ENCODE results near the gene ZNF480.
"Not testable (repeated sequence)": the region's sequence is repeated elsewhere in the genome, so short reads cannot be mapped to it uniquely, and the experiment has no call there.

ZNF480 gene

DNA sequence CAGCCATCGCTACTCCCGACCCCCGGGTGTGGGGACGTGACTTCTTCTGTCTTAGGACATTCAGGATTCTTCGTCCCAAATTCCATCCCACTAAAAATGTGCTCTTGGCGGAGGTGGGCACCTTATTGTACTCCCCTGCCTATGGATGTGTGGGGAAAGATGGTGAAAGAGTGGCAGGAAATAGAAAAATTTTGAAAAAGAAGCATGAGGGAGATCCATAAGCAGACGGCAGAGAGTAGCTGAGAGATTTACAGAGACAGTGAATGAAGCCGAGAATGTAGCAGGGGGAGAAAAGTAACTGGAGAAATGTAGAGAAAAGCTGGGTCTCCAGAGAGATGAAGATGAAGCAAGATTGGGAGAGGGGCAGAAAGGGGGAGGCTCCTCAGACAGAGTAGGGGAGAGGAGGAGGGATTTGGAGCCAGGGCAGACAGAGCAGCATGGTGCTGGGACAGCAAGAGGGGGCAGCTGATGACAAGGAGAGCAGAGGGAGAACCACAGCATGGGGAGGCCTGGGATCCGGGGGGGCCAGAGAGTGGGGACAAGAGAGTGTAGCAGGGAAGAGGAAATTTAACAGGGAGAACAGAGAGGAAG, 39.9 kb downstream of the ZNF480 start:
- DNase-seq (ENCODE audit: extremely low read depth in 1 of 2, low read depth in 1 of 2), result no peak

DNA sequence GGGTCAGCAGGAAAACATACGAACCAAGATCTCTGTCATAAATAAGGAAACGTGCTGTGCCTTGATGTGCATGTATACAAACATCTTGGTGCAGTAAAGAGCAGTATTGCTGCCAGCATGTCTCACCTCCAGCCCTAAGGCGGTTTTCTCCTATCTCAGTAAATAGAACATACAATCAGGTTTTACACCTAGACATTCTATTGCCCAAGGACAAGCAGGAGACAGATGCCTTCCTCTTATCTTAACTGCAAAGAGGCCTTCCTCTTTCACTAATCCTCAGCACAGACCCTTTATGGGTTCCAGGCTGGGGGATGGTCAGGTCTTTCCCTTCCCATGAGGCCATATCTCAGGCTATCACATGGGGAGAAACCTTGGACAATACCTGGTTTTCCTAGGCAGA, 42.1 kb downstream of the ZNF480 start:
- not testable (repeated sequence) for DNase-seq (ENCODE audit: extremely low read depth in 1 of 2, low read depth in 1 of 2)

DNA sequence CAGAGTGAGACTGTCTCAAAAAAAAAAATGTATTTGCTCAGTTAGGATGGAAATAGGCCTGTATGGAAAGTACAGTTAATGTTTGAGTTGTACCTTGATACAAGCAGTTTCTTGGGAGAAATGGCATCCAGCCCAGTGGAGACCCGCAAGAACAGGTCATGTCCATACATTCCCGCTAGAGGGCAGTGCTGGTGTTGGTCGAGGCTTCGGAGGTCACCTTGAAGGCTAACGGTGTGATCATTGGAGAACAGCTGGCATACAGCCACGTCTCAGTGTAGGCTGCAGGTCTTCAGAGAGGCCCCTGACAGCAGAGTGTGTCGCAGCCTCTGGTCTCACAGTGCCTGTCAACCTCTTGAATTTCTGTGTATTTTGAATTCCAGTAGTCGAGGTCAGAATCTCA, 46.6 kb downstream of the ZNF480 start:
- DNase-seq (ENCODE audit: extremely low read depth in 1 of 2, low read depth in 1 of 2), result peak in 1 of 2 donors; percentile 28

DNA sequence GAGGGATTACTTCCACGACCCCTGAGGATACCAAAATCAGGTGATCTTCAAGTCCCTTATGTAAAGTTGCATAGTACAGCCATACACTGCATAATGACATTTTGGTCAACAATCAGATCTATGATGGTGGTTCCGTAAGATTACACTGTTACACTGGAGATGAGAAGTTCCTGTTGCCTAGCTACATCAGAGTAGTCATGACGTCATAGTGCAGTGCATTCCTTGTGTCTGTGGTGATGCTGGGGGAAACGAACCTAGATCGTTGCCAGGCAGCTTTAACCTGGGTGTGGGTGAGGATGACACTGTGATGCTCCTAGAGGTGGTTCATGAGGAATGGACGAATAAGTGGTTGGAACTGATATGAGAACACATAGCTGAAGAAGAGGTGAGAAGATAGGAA, 48.2 kb downstream of the ZNF480 start:
- DNase-seq (ENCODE audit: extremely low read depth in 1 of 2, low read depth in 1 of 2), result no peak

DNA sequence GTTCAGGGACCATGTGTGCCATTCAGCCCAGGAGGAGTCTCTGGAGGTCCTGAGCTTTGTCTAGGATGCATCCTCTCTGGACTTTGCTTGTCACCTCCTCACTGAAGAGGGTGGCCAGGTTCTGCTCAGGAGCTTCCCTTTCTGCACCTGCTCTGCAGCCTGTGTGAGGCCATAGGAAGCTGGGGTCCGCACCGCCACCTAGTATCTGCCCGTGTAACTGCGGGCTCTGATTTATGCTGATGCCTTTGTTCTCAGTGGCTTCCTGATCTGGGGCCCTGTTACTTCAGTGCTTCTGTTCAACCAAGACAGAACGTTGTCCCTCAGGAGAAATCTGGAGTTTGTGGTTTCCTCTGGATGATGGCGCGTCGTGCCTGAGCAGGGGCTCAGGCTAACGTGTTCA, 54.5 kb downstream of the ZNF480 start:
- DNase-seq (ENCODE audit: extremely low read depth in 1 of 2, low read depth in 1 of 2), result no peak

DNA sequence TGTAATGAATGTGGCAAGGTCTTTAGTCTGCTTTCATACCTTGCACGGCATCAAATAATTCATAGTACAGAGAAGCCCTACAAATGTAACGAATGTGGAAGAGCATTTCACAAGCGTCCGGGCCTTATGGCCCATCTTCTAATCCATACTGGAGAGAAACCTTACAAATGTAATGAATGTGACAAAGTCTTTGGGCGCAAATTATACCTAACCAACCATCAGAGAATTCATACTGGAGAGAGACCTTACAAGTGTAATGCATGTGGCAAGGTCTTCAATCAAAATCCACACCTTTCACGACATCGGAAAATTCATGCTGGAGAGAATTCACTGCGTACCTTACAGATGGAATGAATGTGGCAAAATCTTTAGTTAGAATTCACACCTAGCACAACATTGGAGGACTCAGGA, 69.5 kb downstream of the ZNF480 start:
- no peak for DNase-seq (ENCODE audit: extremely low read depth in 1 of 2, low read depth in 1 of 2)

DNA sequence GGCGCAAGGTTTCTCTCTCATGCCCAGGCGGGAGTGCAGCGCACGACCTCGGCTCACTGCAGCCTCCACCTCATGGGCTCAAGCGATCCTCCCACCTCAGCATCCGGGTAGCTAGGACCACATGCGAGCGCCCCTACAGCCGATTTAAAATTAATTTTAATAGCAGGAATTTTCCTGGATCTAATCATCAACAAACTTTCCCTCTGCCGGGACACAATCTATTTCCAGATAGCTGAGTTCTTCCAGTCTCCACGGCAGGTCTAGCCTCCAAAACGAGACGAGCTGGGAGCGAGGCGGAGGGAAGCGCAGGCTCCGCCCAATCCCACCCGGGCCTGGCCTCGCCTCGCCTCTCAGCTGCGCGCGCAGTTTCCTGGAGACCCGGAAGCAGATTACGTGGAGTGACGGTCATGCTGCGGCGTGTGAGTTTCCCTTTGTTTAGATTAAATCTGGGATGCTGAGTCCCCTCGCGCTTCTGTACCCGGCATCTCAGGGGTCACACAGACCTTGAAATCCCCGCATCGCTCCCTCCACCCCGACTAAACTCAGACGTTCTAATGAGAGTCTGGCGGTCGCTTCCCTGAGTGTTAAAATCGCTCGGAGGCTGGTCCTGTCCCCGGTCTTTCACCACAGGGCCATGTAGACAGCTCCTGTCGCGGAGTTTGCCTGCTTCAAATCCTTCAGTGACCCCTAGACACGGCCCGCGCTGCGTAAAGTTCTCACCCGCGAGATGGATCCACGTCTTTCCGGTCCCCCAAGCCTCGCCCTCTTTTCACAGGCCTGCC, 72.8 kb downstream of the ZNF480 start, which contains the start of gene ZNF880:
ZNF880 (plus strand) TSS at position 365 of the 782 bp plus-strand sequence; CDS start at position 408, 43 bp downstream.
- DNase-seq (ENCODE audit: extremely low read depth in 1 of 2, low read depth in 1 of 2), result peak; percentile 74 to 86

DNA sequence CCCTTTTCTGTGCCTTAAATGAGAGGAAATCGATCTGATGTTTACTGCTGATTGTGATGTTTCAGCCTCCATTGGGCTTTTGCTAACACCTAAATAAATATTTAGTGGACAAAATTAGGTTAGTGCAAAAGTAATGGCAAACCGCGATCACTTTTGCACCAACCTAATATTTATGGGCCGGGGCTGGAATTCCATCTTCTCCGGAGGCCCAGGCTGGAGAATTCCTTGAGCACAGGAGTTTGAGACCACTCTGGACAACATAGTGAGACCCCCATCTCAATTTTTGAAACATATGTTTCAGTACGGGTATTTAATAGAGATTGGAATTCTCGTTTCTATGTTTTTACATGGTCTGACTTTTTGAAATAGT, 73.4 kb downstream of the ZNF480 start:
- DNase-seq (ENCODE audit: extremely low read depth in 1 of 2, low read depth in 1 of 2), result no peak
